ENCODE measurements around the gene CCN2. TPM values are rescaled to one million over a fixed set of nuclear protein-coding genes. Genes with fewer than 3 reads are reported as not detected.
"Not testable (repeated sequence)": the region's sequence is repeated elsewhere in the genome, so short reads cannot be mapped to it uniquely, and the experiment has no call there.

Gene CCN2
- total RNA-seq, 1 donor from 2014 or later: 54.5 TPM

- no peak overlapping the region for H3K4me3 ChIP-seq
- Mint-ChIP-seq H3K36me3 (no peaks in the 10 kb centered on the region), H3K9me3 (no peaks in the 10 kb centered on the region), H3K4me3 (no peak overlapping the region), H3K27me3 (ENCODE audit: insufficient read depth, low read depth) (peaks cover 2% of the 10 kb centered on the region), H3K27ac (no peak overlapping the region), H3K4me1 (no peaks in the 10 kb centered on the region)
- H3K27me3 ChIP-seq: no peaks in the 10 kb centered on the region
- no peak overlapping the region for H2AFZ ChIP-seq (replicated peaks)
- no peaks in the 10 kb centered on the region for H4K20me1 ChIP-seq (ENCODE audit: low read depth)
- no peak overlapping the region for H3K27ac ChIP-seq
- H3K4me1 ChIP-seq: no peaks in the 10 kb centered on the region
- no peak overlapping the region for H3K4me2 ChIP-seq
- H3K79me2 ChIP-seq (ENCODE audit: low read depth): no peaks in the 10 kb centered on the region
- TF ChIP-seq EZH2phosphoT487 (IDR thresholded peaks at IDR 0.05) (no peak), CTCF (IDR thresholded peaks at IDR 0.05) (no peak), EZH2 (IDR thresholded peaks at IDR 0.05) (no peak)
- H3K9me3 ChIP-seq (ENCODE audit: low read depth): no peaks in the 10 kb centered on the region
- no peak overlapping the region for H3K9ac ChIP-seq
- H3F3A ChIP-seq (ENCODE audit: low read depth): no peaks in the 10 kb centered on the region
- no peaks in the 10 kb centered on the region for H3K36me3 ChIP-seq
- DNase-seq (ENCODE audit: low spot score): no peak
Observed at GRCh38 chr6:131910956-131911355, 40.2 kb downstream of the CCN2 start.

- no peaks in the 10 kb centered on the region for H3K36me3 ChIP-seq
- Mint-ChIP-seq H3K9me3 (no peaks in the 10 kb centered on the region), H3K4me3 (no peak overlapping the region), H3K27ac (no peak overlapping the region), H3K27me3 (ENCODE audit: insufficient read depth, low read depth) (peaks cover 2% of the 10 kb centered on the region), H3K36me3 (no peaks in the 10 kb centered on the region), H3K4me1 (no peaks in the 10 kb centered on the region)
- no peak for DNase-seq (ENCODE audit: low spot score)
- H2AFZ ChIP-seq (replicated peaks): no peak overlapping the region
- H3F3A ChIP-seq (ENCODE audit: low read depth): no peaks in the 10 kb centered on the region
- H3K4me3 ChIP-seq: no peak overlapping the region
- no peak overlapping the region for H3K27ac ChIP-seq
- no peaks in the 10 kb centered on the region for H3K4me1 ChIP-seq
- H3K4me2 ChIP-seq: no peak overlapping the region
- no peak for TF ChIP-seq EZH2 (IDR thresholded peaks at IDR 0.05)
- TF ChIP-seq CTCF (IDR thresholded peaks at IDR 0.05): no peak
- no peaks in the 10 kb centered on the region for H3K79me2 ChIP-seq (ENCODE audit: low read depth)
- H3K27me3 ChIP-seq: no peaks in the 10 kb centered on the region
- no peaks in the 10 kb centered on the region for H4K20me1 ChIP-seq (ENCODE audit: low read depth)
- no peaks in the 10 kb centered on the region for H3K9me3 ChIP-seq (ENCODE audit: low read depth)
- no peak overlapping the region for H3K9ac ChIP-seq
Observed at GRCh38 chr6:131910219-131910589, 41.0 kb downstream of the CCN2 start.

GRCh38 chr6:131909408-131910218 is 41.6 kb downstream of the CCN2 start:
- no peaks in the 10 kb centered on the region for H3K79me2 ChIP-seq (ENCODE audit: low read depth)
- Mint-ChIP-seq H3K36me3 (no peaks in the 10 kb centered on the region), H3K27ac (no peak overlapping the region), H3K9me3 (no peaks in the 10 kb centered on the region), H3K4me1 (no peaks in the 10 kb centered on the region), H3K4me3 (no peak overlapping the region), H3K27me3 (ENCODE audit: insufficient read depth, low read depth) (peaks cover 4% of the 10 kb centered on the region)
- no peaks in the 10 kb centered on the region for H3K9me3 ChIP-seq (ENCODE audit: low read depth)
- H3K36me3 ChIP-seq: no peaks in the 10 kb centered on the region
- no peak overlapping the region for H3K4me2 ChIP-seq
- DNase-seq (ENCODE audit: low spot score): peak; percentile 75
- H2AFZ ChIP-seq (replicated peaks): no peak overlapping the region
- no peaks in the 10 kb centered on the region for H4K20me1 ChIP-seq (ENCODE audit: low read depth)
- H3K9ac ChIP-seq: no peak overlapping the region
- no peaks in the 10 kb centered on the region for H3K4me1 ChIP-seq
- H3K4me3 ChIP-seq: no peak overlapping the region
- TF ChIP-seq EZH2phosphoT487 (IDR thresholded peaks at IDR 0.05) (no peak), EZH2 (IDR thresholded peaks at IDR 0.05) (no peak), CTCF (IDR thresholded peaks at IDR 0.05) (peak; percentile 90)
- H3K27ac ChIP-seq: no peak overlapping the region
- H3F3A ChIP-seq (ENCODE audit: low read depth): no peaks in the 10 kb centered on the region
- no peaks in the 10 kb centered on the region for H3K27me3 ChIP-seq

- H3K79me2 ChIP-seq (ENCODE audit: low read depth); H3K4me3 ChIP-seq; H3K27ac Mint-ChIP-seq; H3K4me3 Mint-ChIP-seq; H3K4me2 ChIP-seq; H3K9ac ChIP-seq; H3K4me1 ChIP-seq; H3K9me3 ChIP-seq (ENCODE audit: low read depth); H3K36me3 ChIP-seq; H2AFZ ChIP-seq (replicated peaks); H3K27me3 ChIP-seq; H3K36me3 Mint-ChIP-seq; H3K9me3 Mint-ChIP-seq; H3K27me3 Mint-ChIP-seq (ENCODE audit: insufficient read depth, low read depth); H3F3A ChIP-seq (ENCODE audit: low read depth); H3K4me1 Mint-ChIP-seq; H3K27ac ChIP-seq; H4K20me1 ChIP-seq (ENCODE audit: low read depth); DNase-seq (ENCODE audit: low spot score): not testable (repeated sequence)
Observed at GRCh38 chr6:131908787-131909186, 42.4 kb downstream of the CCN2 start.

- H4K20me1 ChIP-seq (ENCODE audit: low read depth): not testable (repeated sequence)
Observed at GRCh38 chr6:131903734-131904133, 47.4 kb downstream of the CCN2 start.

More at GRCh38 chr6:131903734-131904133, 47.4 kb downstream of the CCN2 start:
- H3K79me2 ChIP-seq (ENCODE audit: low read depth); H3K4me1 ChIP-seq; H3K27ac ChIP-seq; H3K36me3 ChIP-seq; H3F3A ChIP-seq (ENCODE audit: low read depth); H3K9me3 ChIP-seq (ENCODE audit: low read depth); H3K4me3 ChIP-seq; H2AFZ ChIP-seq (replicated peaks); H3K4me2 ChIP-seq; H3K9me3 Mint-ChIP-seq; H3K9ac ChIP-seq; H3K36me3 Mint-ChIP-seq; H3K27ac Mint-ChIP-seq; DNase-seq (ENCODE audit: low spot score); H3K27me3 Mint-ChIP-seq (ENCODE audit: insufficient read depth, low read depth); H3K4me1 Mint-ChIP-seq; H3K4me3 Mint-ChIP-seq: not testable (repeated sequence)
- peaks cover 39% of the 10 kb centered on the region for H3K27me3 ChIP-seq
